Activated B cell treated with CpG ODN at 0.5 μM for 24 hours (primary cell): ENCODE measurements around the gene GPR39. TPM values are rescaled to one million over a fixed set of nuclear protein-coding genes. Genes with fewer than 3 reads are reported as not detected.

Experiments
- ATAC-seq: fragments of 200-7000 bp; cut with Tn5 transposase; one replicate; pipeline ENCODE4 v1.10.0; 2021; ENCODE audit warnings: low read depth, mild to moderate bottlenecking, moderate library complexity
- CTCF ChIA-PET: fragments of 350-600 bp; sonication (Branson Sonifier 250); formaldehyde crosslinking; loops from one replicate; lab custom pipeline; 2021; ENCODE audit warnings: antibody characterized with exemption; lab: Charles Lee
- POLR2A ChIA-PET: fragments of 350-600 bp; sonication (Branson Sonifier 250); formaldehyde crosslinking; loops from one replicate; lab custom pipeline; 2021; ENCODE audit warnings: antibody characterized with exemption; lab: Charles Lee
- DNase-seq: peaks from one replicate; pipeline ENCODE4 v3.0.0; 2022
- H3K27ac Mint-ChIP-seq: one replicate; pipeline ENCODE4 v1.8.0; 2020; ENCODE audit warnings: mixed read lengths
- H3K27me3 Mint-ChIP-seq: one replicate; pipeline ENCODE4 v1.8.0; 2021; ENCODE audit warnings: mixed read lengths
- H3K36me3 Mint-ChIP-seq: one replicate; pipeline ENCODE4 v1.8.0; 2021; ENCODE audit warnings: low read depth, mixed read lengths
- H3K4me1 Mint-ChIP-seq: one replicate; pipeline ENCODE4 v1.8.0; 2021; ENCODE audit warnings: mixed read lengths
- H3K4me3 Mint-ChIP-seq: one replicate; pipeline ENCODE4 v1.8.0; 2020; ENCODE audit warnings: mild to moderate bottlenecking, mixed read lengths
- H3K9me3 Mint-ChIP-seq: one replicate; pipeline ENCODE4 v1.8.0; 2020; ENCODE audit warnings: mixed read lengths
- CTCF ChIP-seq: fragments of 200-600 bp; IDR thresholded peaks from one replicate; pipeline ENCODE4 v1.8.0; 2022; ENCODE audit warnings: antibody characterized with exemption, mild to moderate bottlenecking
- intact Hi-C: fragments of 100-400 bp; cut with micrococcal nuclease; formaldehyde crosslinking; loops from one replicate; pipeline ENCODE4 v1.15.1; 2024
- total RNA-seq: library from RNA; stranded (reverse); gene quantifications from 2 replicates; pipeline ENCODE4 v1.2.3, GENCODE V29; 2022

The GPR39 gene
- total RNA-seq, 1 donor from 2014 or later, result not detected

- Mint-ChIP-seq H3K4me3 (no peak overlapping the region), H3K4me1 (no peaks in the 10 kb centered on the region), H3K27me3 (no peaks in the 10 kb centered on the region), H3K36me3 (no peaks in the 10 kb centered on the region), H3K27ac (no peak overlapping the region), H3K9me3 (no peaks in the 10 kb centered on the region)
- intact Hi-C loops, result no loop called here
- TF ChIP-seq CTCF, result no peak
- ChIA-PET CTCF (no interaction called here), POLR2A (no interaction called here)
- ATAC-seq, result no peak
- DNase-seq, result no peak
Observed at GRCh38 chr2:132633635-132634034, 217.0 kb downstream of the GPR39 start.

GRCh38 chr2:132636346-132636745 lies 219.7 kb downstream of the GPR39 start:
- Mint-ChIP-seq H3K4me1 (no peaks in the 10 kb centered on the region), H3K27ac (no peak overlapping the region), H3K9me3 (no peaks in the 10 kb centered on the region), H3K36me3 (no peaks in the 10 kb centered on the region), H3K4me3 (no peak overlapping the region), H3K27me3 (no peaks in the 10 kb centered on the region)
- intact Hi-C loops, result no loop called here
- TF ChIP-seq CTCF, result no peak
- no peak for ATAC-seq
- POLR2A ChIA-PET, result no interaction called here
- DNase-seq, result no peak
- CTCF ChIA-PET, result no interaction called here

- Mint-ChIP-seq H3K27me3 (no peaks in the 10 kb centered on the region), H3K36me3 (no peaks in the 10 kb centered on the region), H3K27ac (no peak overlapping the region), H3K4me3 (no peak overlapping the region), H3K9me3 (no peaks in the 10 kb centered on the region), H3K4me1 (peaks cover 7% of the 10 kb centered on the region)
- TF ChIP-seq CTCF, result no peak
- ChIA-PET POLR2A (no interaction called here), CTCF (no interaction called here)
- ATAC-seq (no peak), DNase-seq (no peak)
- intact Hi-C loops, result no loop called here
Observed at GRCh38 chr2:132638313-132639040, 221.9 kb downstream of the GPR39 start.

GRCh38 chr2:132640116-132640515 lies 223.5 kb downstream of the GPR39 start:
- H3K36me3 Mint-ChIP-seq, result no peaks in the 10 kb centered on the region
- no peaks in the 10 kb centered on the region for H3K9me3 Mint-ChIP-seq
- ChIA-PET CTCF (no interaction called here), POLR2A (no interaction called here)
- no peak overlapping the region for H3K27ac Mint-ChIP-seq
- ATAC-seq (no peak), DNase-seq (no peak)
- H3K27me3 Mint-ChIP-seq, result no peaks in the 10 kb centered on the region
- peaks cover 21% of the 10 kb centered on the region for H3K4me1 Mint-ChIP-seq
- no peak for TF ChIP-seq CTCF
- intact Hi-C loops, result no loop called here
- H3K4me3 Mint-ChIP-seq, result no peak overlapping the region

GRCh38 chr2:132641819-132642218 lies 225.2 kb downstream of the GPR39 start:
- Mint-ChIP-seq H3K27me3 (no peaks in the 10 kb centered on the region), H3K4me1 (peaks cover 34% of the 10 kb centered on the region), H3K4me3 (no peak overlapping the region), H3K27ac (no peak overlapping the region), H3K36me3 (no peaks in the 10 kb centered on the region), H3K9me3 (no peaks in the 10 kb centered on the region)
- intact Hi-C loops, result no loop called here
- CTCF ChIA-PET, result no interaction called here
- POLR2A ChIA-PET, result no interaction called here
- no peak for DNase-seq
- TF ChIP-seq CTCF, result no peak
- ATAC-seq, result no peak
